ENCODE data around the gene ITGAD. TPM values are rescaled to one million over a fixed set of nuclear protein-coding genes. Genes with fewer than 3 reads are reported as not detected.

ITGAD gene
- polyA plus RNA-seq, 1 of the 3 experiments (the other 2 are of a cell fraction), result not detected

- no peak for TF ChIP-seq TCF12 (IDR thresholded peaks at IDR 0.05)
- TF ChIP-seq MXI1 (IDR thresholded peaks at IDR 0.05; ENCODE audit: low read depth, low read length), result no peak
Measured at GRCh38 chr16:31429314-31429713, 36.2 kb downstream of the ITGAD start (continued).

GRCh38 chr16:31429796-31430195 lies 36.7 kb downstream of the ITGAD start:
- ChIA-PET CTCF (interaction anchor here (1.4 to 3.0 kb wide), 3 partner anchors 10 to 445 kb away, joined by 4 to 13 read pairs (median 5); no protein-coding TSS in a partner anchor), POLR2A (interaction anchor here (0.6 kb wide), 1 partner anchor 11 kb away, joined by 3 read pairs; no protein-coding TSS in a partner anchor)
- no peaks in the 10 kb centered on the region for H4K20me1 ChIP-seq (ENCODE audit: insufficient read depth)
- H3K4me2 ChIP-seq, result no peak overlapping the region
- H3K79me2 ChIP-seq (ENCODE audit: insufficient read depth), result no peaks in the 10 kb centered on the region
- 68% methylated on average over 3 of the region's 3 CpGs for WGBS (ENCODE audit: low lambda C conversion rate)
- H3K4me1 ChIP-seq (ENCODE audit: control insufficient read depth in 1 of 2, insufficient read depth in 2 of 2, low read depth in 1 of 2, low read length in 1 of 2), result no peaks in the 10 kb centered on the region; a peak in 1 of 4 replicates
- peaks cover 21% of the 10 kb centered on the region for H3K27me3 ChIP-seq (ENCODE audit: insufficient read depth)
- no peaks in the 10 kb centered on the region for H3K9me3 ChIP-seq
- H3K9ac ChIP-seq, result no peak overlapping the region
- H3F3A ChIP-seq (replicated peaks; ENCODE audit: insufficient read depth), result no peaks in the 10 kb centered on the region
- no peak overlapping the region for H3K27ac ChIP-seq (ENCODE audit: low read depth in 2 of 2, low read length in 1 of 2)
- H3K4me3 ChIP-seq (ENCODE audit: low read depth in 2 of 2, low read length in 1 of 2), result no peak overlapping the region
- no peaks in the 10 kb centered on the region for H3K36me3 ChIP-seq (replicated peaks in 1 of 2; ENCODE audit: control insufficient read depth in 1 of 2, insufficient read depth in 2 of 2, low read length in 1 of 2)
- no peak for DNase-seq
- no peak for TF ChIP-seq CHD2 (IDR thresholded peaks at IDR 0.05; ENCODE audit: low read length, partially characterized antibody)
- no peak for TF ChIP-seq SMC3 (IDR thresholded peaks at IDR 0.05; ENCODE audit: low read depth, low read length)
- TF ChIP-seq NFIC (IDR thresholded peaks at IDR 0.05; ENCODE audit: borderline replicate concordance), result no peak
- TF ChIP-seq MXI1 (IDR thresholded peaks at IDR 0.05; ENCODE audit: low read depth, low read length), result no peak
- TF ChIP-seq USF2 (IDR thresholded peaks at IDR 0.05; ENCODE audit: borderline replicate concordance, low read depth, low read length), result no peak
- no peak for TF ChIP-seq TCF12 (IDR thresholded peaks at IDR 0.05)
- H2AFZ ChIP-seq (ENCODE audit: low read depth), result no peak overlapping the region
- no peaks in the 10 kb centered on the region for H3K9me2 ChIP-seq

- Histone ChIP-seq H3K27me3 (ENCODE audit: insufficient read depth) (peaks cover 13% of the 10 kb centered on the region), H3K4me1 (ENCODE audit: control insufficient read depth in 1 of 2, insufficient read depth in 2 of 2, low read depth in 1 of 2, low read length in 1 of 2) (no peaks in the 10 kb centered on the region; a peak in 1 of 4 replicates), H3K4me2 (no peak overlapping the region), H3F3A (replicated peaks; ENCODE audit: insufficient read depth) (no peaks in the 10 kb centered on the region), H3K9ac (no peak overlapping the region), H3K9me3 (no peaks in the 10 kb centered on the region), H3K9me2 (no peaks in the 10 kb centered on the region), H2AFZ (ENCODE audit: low read depth) (no peak overlapping the region), H4K20me1 (ENCODE audit: insufficient read depth) (no peaks in the 10 kb centered on the region), H3K27ac (ENCODE audit: low read depth in 2 of 2, low read length in 1 of 2) (no peak overlapping the region), H3K4me3 (ENCODE audit: low read depth in 2 of 2, low read length in 1 of 2) (no peak overlapping the region), H3K79me2 (ENCODE audit: insufficient read depth) (no peaks in the 10 kb centered on the region), H3K36me3 (replicated peaks in 1 of 2; ENCODE audit: control insufficient read depth in 1 of 2, insufficient read depth in 2 of 2, low read length in 1 of 2) (no peaks in the 10 kb centered on the region)
- no peak for DNase-seq
- POLR2A ChIA-PET, result interaction anchor here (0.6 kb wide), 2 partner anchors 12 to 1031 kb away, joined by 3 read pairs; no protein-coding TSS in a partner anchor
- CTCF ChIA-PET, result interaction anchor here (0.5 to 3.0 kb wide), 4 partner anchors 9 to 476 kb away, joined by 3 to 13 read pairs (median 4); no protein-coding TSS in a partner anchor
- WGBS (ENCODE audit: low lambda C conversion rate), result 43% methylated on average over 4 of the region's 5 CpGs
- TF ChIP-seq RCOR1 (IDR thresholded peaks at IDR 0.05; ENCODE audit: low read length) (no peak), RXRA (IDR thresholded peaks at IDR 0.05; ENCODE audit: borderline replicate concordance, low read depth) (no peak), PBX3 (IDR thresholded peaks at IDR 0.05) (no peak), POLR2AphosphoS5 (IDR thresholded peaks at IDR 0.05; ENCODE audit: low read depth, low read length) (no peak), NFIC (IDR thresholded peaks at IDR 0.05; ENCODE audit: borderline replicate concordance) (no peak), JUND (IDR thresholded peaks at IDR 0.05) (no peak)
Measured at GRCh38 chr16:31430380-31431052, 37.4 kb downstream of the ITGAD start.

Data from SK-N-SH (cell line).